ENCODE measurements around the gene KRTCAP2.

DNA sequence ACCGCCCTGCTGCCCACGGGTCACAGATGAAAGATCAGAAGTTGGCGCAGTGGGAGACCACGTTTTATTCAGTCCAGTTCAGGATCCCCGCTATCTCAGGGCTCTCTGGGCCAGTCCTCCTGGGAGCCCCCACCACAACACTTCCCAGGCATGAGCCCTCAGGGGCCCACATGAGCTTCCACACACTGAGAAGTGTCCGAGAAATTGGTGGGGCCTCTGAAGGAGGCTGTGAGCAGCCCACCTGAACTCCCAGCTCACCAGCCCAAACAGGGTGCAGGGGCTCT, 12.6 kb upstream of the KRTCAP2 start:
- TF ChIP-seq, protein P1, sequence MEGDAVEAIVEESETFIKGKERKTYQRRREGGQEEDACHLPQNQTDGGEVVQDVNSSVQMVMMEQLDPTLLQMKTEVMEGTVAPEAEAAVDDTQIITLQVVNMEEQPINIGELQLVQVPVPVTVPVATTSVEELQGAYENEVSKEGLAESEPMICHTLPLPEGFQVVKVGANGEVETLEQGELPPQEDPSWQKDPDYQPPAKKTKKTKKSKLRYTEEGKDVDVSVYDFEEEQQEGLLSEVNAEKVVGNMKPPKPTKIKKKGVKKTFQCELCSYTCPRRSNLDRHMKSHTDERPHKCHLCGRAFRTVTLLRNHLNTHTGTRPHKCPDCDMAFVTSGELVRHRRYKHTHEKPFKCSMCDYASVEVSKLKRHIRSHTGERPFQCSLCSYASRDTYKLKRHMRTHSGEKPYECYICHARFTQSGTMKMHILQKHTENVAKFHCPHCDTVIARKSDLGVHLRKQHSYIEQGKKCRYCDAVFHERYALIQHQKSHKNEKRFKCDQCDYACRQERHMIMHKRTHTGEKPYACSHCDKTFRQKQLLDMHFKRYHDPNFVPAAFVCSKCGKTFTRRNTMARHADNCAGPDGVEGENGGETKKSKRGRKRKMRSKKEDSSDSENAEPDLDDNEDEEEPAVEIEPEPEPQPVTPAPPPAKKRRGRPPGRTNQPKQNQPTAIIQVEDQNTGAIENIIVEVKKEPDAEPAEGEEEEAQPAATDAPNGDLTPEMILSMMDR (IDR thresholded peaks at IDR 0.05) = no peak
- no peak for TF ChIP-seq POLR2A (IDR thresholded peaks at IDR 0.05)
